Activated CD4-positive, alpha-beta T cell treated with anti-CD3 and anti-CD28 coated beads, Interleukin-2, amount 10 ng/mL, durations not matched to agents 24 days and 14 days (primary cell): ENCODE measurements around the gene PTRH1. TPM values are rescaled to one million over a fixed set of nuclear protein-coding genes. Genes with fewer than 3 reads are reported as not detected.

Experiments used
- DNase-seq: peaks from one replicate; pipeline ENCODE4 v3.0.0; 2022
- H3K27ac Mint-ChIP-seq: one replicate; pipeline ENCODE4 v1.8.0; 2022; ENCODE audit warnings: mild to moderate bottlenecking, mixed read lengths
- H3K27me3 Mint-ChIP-seq: one replicate; pipeline ENCODE4 v1.8.0; 2022; ENCODE audit warnings: mixed read lengths
- H3K36me3 Mint-ChIP-seq: one replicate; pipeline ENCODE4 v1.8.0; 2022; ENCODE audit warnings: low read depth, mild to moderate bottlenecking, mixed read lengths
- H3K4me1 Mint-ChIP-seq: one replicate; pipeline ENCODE4 v1.8.0; 2021; ENCODE audit warnings: mixed read lengths
- H3K4me3 Mint-ChIP-seq: one replicate; pipeline ENCODE4 v1.8.0; 2022; ENCODE audit warnings: mild to moderate bottlenecking, moderate library complexity, mixed read lengths
- H3K9me3 Mint-ChIP-seq: one replicate; pipeline ENCODE4 v1.8.0; 2021; ENCODE audit warnings: mixed read lengths
- intact Hi-C: fragments of 100-400 bp; cut with micrococcal nuclease; formaldehyde crosslinking; loops from one replicate; pipeline ENCODE4 v1.15.1; 2023
- total RNA-seq: library from RNA; stranded (reverse); gene quantifications from 2 replicates; pipeline ENCODE4 v1.2.3, GENCODE V29; 2022

Gene PTRH1
- total RNA-seq, 1 donor from 2014 or later: 22.8 TPM

GRCh38 chr9:127720031-127720864 is 4.8 kb upstream of the PTRH1 start:
- Mint-ChIP-seq H3K36me3 (peaks cover 2% of the 10 kb centered on the region), H3K27me3 (peaks cover 2% of the 10 kb centered on the region), H3K9me3 (no peaks in the 10 kb centered on the region), H3K4me3 (no peak overlapping the region), H3K4me1 (peaks cover 14% of the 10 kb centered on the region), H3K27ac (peak overlapping the region; percentile 40)
- intact Hi-C loops: no loop called here
- no peak for DNase-seq

- Mint-ChIP-seq H3K4me3 (no peak overlapping the region), H3K27ac (no peak overlapping the region), H3K4me1 (peaks cover 19% of the 10 kb centered on the region), H3K9me3 (no peaks in the 10 kb centered on the region), H3K27me3 (peaks cover 2% of the 10 kb centered on the region), H3K36me3 (peaks cover 2% of the 10 kb centered on the region)
- intact Hi-C loops: loop anchor here (5.0 kb wide), 1 partner anchor 105 kb away; the partner anchor contains the start of gene STXBP1
- DNase-seq: no peak
Measured at GRCh38 chr9:127717766-127718165, 2.3 kb upstream of the PTRH1 start.

GRCh38 chr9:127716412-127716811 is 949 bp upstream of the PTRH1 start:
- no peak overlapping the region for H3K27ac Mint-ChIP-seq
- intact Hi-C loops: loop anchor here (5.0 kb wide), 1 partner anchor 104 kb away; the partner anchor contains the start of gene STXBP1
- H3K27me3 Mint-ChIP-seq: peaks cover 2% of the 10 kb centered on the region
- H3K4me1 Mint-ChIP-seq: peaks cover 22% of the 10 kb centered on the region
- DNase-seq: no peak
- no peaks in the 10 kb centered on the region for H3K9me3 Mint-ChIP-seq
- H3K36me3 Mint-ChIP-seq: peaks cover 2% of the 10 kb centered on the region
- H3K4me3 Mint-ChIP-seq: peak overlapping the region; percentile 100

GRCh38 chr9:127714951-127715469 is 453 bp downstream of the PTRH1 start:
- H3K4me1 Mint-ChIP-seq: peaks cover 28% of the 10 kb centered on the region
- DNase-seq: no peak
- H3K4me3 Mint-ChIP-seq: peak overlapping the region; percentile 100
- no peaks in the 10 kb centered on the region for H3K9me3 Mint-ChIP-seq
- intact Hi-C loops: loop anchor here (1.0 to 5.0 kb wide), 4 partner anchors 16 to 103 kb away; partner anchors contain the start of genes STXBP1 and TOR2A
- H3K27ac Mint-ChIP-seq: peak overlapping the region; percentile 99
- peaks cover 2% of the 10 kb centered on the region for H3K36me3 Mint-ChIP-seq
- peaks cover 2% of the 10 kb centered on the region for H3K27me3 Mint-ChIP-seq

GRCh38 chr9:127714020-127714750 is 1.3 kb downstream of the PTRH1 start:
- intact Hi-C loops: loop anchor here (2.0 kb wide), 1 partner anchor 57 kb away; no protein-coding TSS in a partner anchor
- DNase-seq: no peak
- no peak overlapping the region for H3K27ac Mint-ChIP-seq
- H3K4me1 Mint-ChIP-seq: peaks cover 24% of the 10 kb centered on the region
- H3K27me3 Mint-ChIP-seq: peaks cover 2% of the 10 kb centered on the region
- H3K36me3 Mint-ChIP-seq: peaks cover 2% of the 10 kb centered on the region
- H3K9me3 Mint-ChIP-seq: no peaks in the 10 kb centered on the region
- peak overlapping the region; percentile 100 for H3K4me3 Mint-ChIP-seq

GRCh38 chr9:127712867-127713266 is 2.6 kb downstream of the PTRH1 start:
- H3K27ac Mint-ChIP-seq: no peak overlapping the region
- intact Hi-C loops: no loop called here
- peaks cover 2% of the 10 kb centered on the region for H3K27me3 Mint-ChIP-seq
- no peak overlapping the region for H3K4me3 Mint-ChIP-seq
- no peak for DNase-seq
- H3K36me3 Mint-ChIP-seq: peaks cover 2% of the 10 kb centered on the region
- H3K9me3 Mint-ChIP-seq: no peaks in the 10 kb centered on the region
- H3K4me1 Mint-ChIP-seq: peaks cover 25% of the 10 kb centered on the region

GRCh38 chr9:127712371-127712770 is 3.1 kb downstream of the PTRH1 start:
- Mint-ChIP-seq H3K4me1 (peaks cover 30% of the 10 kb centered on the region), H3K36me3 (peaks cover 2% of the 10 kb centered on the region), H3K4me3 (no peak overlapping the region), H3K27me3 (peaks cover 2% of the 10 kb centered on the region), H3K9me3 (no peaks in the 10 kb centered on the region), H3K27ac (no peak overlapping the region)
- DNase-seq: no peak
- intact Hi-C loops: no loop called here

GRCh38 chr9:127711831-127712274 is 3.6 kb downstream of the PTRH1 start:
- H3K36me3 Mint-ChIP-seq: peaks cover 2% of the 10 kb centered on the region
- H3K27ac Mint-ChIP-seq: no peak overlapping the region
- DNase-seq: no peak
- peaks cover 30% of the 10 kb centered on the region for H3K4me1 Mint-ChIP-seq
- H3K4me3 Mint-ChIP-seq: no peak overlapping the region
- intact Hi-C loops: no loop called here
- H3K27me3 Mint-ChIP-seq: peaks cover 2% of the 10 kb centered on the region
- H3K9me3 Mint-ChIP-seq: no peaks in the 10 kb centered on the region

- Mint-ChIP-seq H3K4me1 (peaks cover 29% of the 10 kb centered on the region), H3K27ac (no peak overlapping the region), H3K27me3 (peaks cover 2% of the 10 kb centered on the region), H3K36me3 (peaks cover 2% of the 10 kb centered on the region), H3K4me3 (no peak overlapping the region), H3K9me3 (no peaks in the 10 kb centered on the region)
- DNase-seq: peak; percentile 74
- intact Hi-C loops: no loop called here
Measured at GRCh38 chr9:127711226-127711701, 4.2 kb downstream of the PTRH1 start.

GRCh38 chr9:127710204-127710783 is 5.2 kb downstream of the PTRH1 start:
- no peak overlapping the region for H3K27ac Mint-ChIP-seq
- intact Hi-C loops: no loop called here
- no peak overlapping the region for H3K4me3 Mint-ChIP-seq
- peaks cover 21% of the 10 kb centered on the region for H3K4me1 Mint-ChIP-seq
- H3K36me3 Mint-ChIP-seq: no peaks in the 10 kb centered on the region
- H3K27me3 Mint-ChIP-seq: no peaks in the 10 kb centered on the region
- H3K9me3 Mint-ChIP-seq: no peaks in the 10 kb centered on the region
- no peak for DNase-seq

- intact Hi-C loops: no loop called here
- no peaks in the 10 kb centered on the region for H3K9me3 Mint-ChIP-seq
- H3K27me3 Mint-ChIP-seq: no peaks in the 10 kb centered on the region
- no peaks in the 10 kb centered on the region for H3K36me3 Mint-ChIP-seq
- peaks cover 16% of the 10 kb centered on the region for H3K4me1 Mint-ChIP-seq
- DNase-seq: no peak
- H3K4me3 Mint-ChIP-seq: no peak overlapping the region
- no peak overlapping the region for H3K27ac Mint-ChIP-seq
Measured at GRCh38 chr9:127708952-127709587, 6.4 kb downstream of the PTRH1 start.

- Mint-ChIP-seq H3K36me3 (no peaks in the 10 kb centered on the region), H3K27ac (no peak overlapping the region), H3K4me3 (no peak overlapping the region), H3K4me1 (peaks cover 17% of the 10 kb centered on the region), H3K9me3 (no peaks in the 10 kb centered on the region), H3K27me3 (no peaks in the 10 kb centered on the region)
- peak; percentile 72 for DNase-seq
- intact Hi-C loops: no loop called here
Measured at GRCh38 chr9:127707766-127708165, 7.7 kb downstream of the PTRH1 start.

GRCh38 chr9:127706836-127707241 is 8.6 kb downstream of the PTRH1 start, which contains the start of gene CFAP157:
Gene CFAP157, plus strand, starts transcription at chr9:127706988. Its CDS starts 44 bp downstream, at chr9:127707032.
- intact Hi-C loops: no loop called here
- no peak within 1 kb of the TSS for H3K27ac Mint-ChIP-seq
- no peak for DNase-seq
- H3K9me3 Mint-ChIP-seq: no peaks in the 10 kb centered on the region
- H3K27me3 Mint-ChIP-seq: no peaks in the 10 kb centered on the region
- peaks cover 17% of the 10 kb centered on the region for H3K4me1 Mint-ChIP-seq
- no peaks in the 10 kb centered on the region for H3K36me3 Mint-ChIP-seq
- no peak within 1 kb of the TSS for H3K4me3 Mint-ChIP-seq
